Jurkat, Clone E6-1 (cell line): ENCODE data around the gene SOCS4.
"Not testable (repeated sequence)": the region's sequence is repeated elsewhere in the genome, so short reads cannot be mapped to it uniquely, and the experiment has no call there.

Source experiments
- DNase-seq: peaks from one replicate; pipeline ENCODE4 v3.0.0-alpha.2; 2011; ENCODE audit warnings: low read depth, low spot score
- H3K4me3 ChIP-seq: 2 replicates; pipeline ENCODE4 v1.5.1; 2011; ENCODE audit warnings: mild to moderate bottlenecking, low read length, control low read depth, moderate library complexity

The SOCS4 gene

GRCh38 chr14:55051165-55051422 is 24.1 kb downstream of the SOCS4 start:
- DNase-seq = no peak
- H3K4me3 ChIP-seq = peak overlapping the region; percentile 96

DNA sequence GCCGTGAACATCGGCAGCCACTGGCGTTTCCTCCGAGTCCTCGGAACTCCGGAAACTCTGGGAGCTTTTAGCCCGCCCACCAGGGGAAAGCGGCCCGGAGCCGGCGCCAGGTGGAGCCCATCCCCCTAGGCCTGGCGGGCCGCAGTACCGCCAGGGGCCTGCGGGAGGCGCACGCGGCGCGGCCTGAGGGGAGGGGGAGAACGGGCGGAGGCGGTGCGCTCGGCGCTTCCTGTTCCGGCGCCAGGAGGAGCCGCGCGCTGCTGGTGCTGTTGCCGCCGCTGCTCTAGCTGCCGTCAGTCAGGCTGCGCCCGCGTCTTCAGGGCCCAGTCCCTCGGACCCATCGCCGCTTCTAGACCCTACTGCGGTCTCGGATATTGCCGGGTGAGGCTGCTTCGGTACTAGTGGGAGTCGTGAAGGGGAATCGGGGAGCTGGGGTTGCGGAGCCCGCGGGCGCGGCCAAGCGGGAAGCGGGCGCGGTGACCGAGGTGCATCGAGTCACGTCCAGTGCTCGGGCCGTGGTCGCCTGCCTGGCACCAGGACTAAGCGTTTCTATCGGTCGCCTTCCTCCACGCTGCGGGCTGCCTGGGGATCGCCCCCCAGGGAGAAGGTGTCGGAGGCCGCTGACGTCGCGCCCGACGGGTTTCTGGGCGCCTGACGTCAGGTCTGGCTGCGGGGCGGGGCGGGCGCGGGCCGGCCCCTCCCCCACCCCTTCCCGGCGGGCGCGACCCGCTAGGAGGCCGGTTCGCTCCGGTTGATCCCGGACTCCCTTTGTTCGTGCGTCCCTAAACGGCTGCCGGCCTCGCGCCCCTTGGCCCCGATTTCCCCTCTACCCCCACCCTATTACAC is 24.6 kb downstream of the SOCS4 start, which contains the start of gene MAPK1IP1L:
TSS of gene MAPK1IP1L (plus strand) at position 225 of the 846 bp plus-strand sequence. CDS start 10,037 bp downstream, outside the sequence.
- peak; percentile 78 for DNase-seq

DNA sequence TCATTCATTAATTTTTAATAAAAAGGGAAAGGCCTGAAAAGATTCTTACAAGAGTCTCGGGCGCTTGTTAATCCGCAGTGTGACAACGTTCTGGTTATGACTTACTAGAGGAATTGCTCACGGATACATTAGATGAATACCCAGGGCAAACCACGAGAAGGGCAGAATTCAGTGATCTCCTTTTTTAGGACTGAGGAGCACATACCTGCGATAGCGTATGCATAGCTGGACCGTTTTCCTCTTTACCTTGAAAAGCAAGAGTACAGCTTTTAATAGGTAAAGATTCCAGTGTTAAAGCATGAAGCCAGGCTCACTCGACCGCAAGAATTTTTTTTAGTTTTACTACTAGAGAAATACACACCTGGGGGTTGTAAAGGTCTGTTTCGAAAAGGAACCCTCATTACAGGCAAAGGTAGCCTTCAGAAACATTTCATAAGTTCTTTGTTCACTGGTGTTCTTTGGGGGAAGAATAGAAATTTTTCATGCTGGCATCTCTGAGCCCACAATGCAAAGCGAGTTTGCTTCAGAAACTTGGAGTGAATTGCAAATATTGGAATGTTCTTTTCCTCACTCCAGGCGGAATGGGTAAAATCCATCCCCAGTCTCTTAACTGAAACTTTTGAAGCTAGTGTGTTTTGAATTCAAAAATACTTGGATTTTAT is 25.4 kb downstream of the SOCS4 start:
- DNase-seq = no peak
- H3K4me3 ChIP-seq = peak overlapping the region; percentile 96

More for the DNA sequence above, 24.6 kb downstream of the SOCS4 start, which contains the start of gene MAPK1IP1L:
- peak within 1 kb of the TSS; percentile 96 for H3K4me3 ChIP-seq

- DNase-seq = no peak
- H3K4me3 ChIP-seq = peak overlapping the region; percentile 96; the same call in 1 of the 2 replicates
Observed at GRCh38 chr14:55053018-55053417, 26.0 kb downstream of the SOCS4 start.

DNA sequence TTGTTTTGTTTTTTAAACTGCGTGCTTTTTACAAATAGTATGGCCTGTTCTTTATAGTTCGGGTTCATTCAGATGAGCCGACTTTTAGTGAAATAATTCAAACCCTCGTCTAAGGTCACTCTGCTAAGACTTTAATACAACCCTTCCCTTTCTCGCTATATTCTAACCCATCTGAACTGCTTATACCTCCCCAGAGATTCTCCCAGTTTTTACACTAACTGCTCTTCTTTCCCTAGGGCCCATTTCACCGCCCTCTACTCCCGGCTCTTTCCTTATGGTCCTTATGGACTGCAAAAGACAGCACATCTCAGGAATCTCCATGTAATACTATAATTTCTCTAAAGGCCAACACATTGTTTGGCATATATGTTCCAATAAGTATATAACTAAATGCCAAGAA is 26.5 kb downstream of the SOCS4 start:
- H3K4me3 ChIP-seq = no peak overlapping the region
- no peak for DNase-seq

DNA sequence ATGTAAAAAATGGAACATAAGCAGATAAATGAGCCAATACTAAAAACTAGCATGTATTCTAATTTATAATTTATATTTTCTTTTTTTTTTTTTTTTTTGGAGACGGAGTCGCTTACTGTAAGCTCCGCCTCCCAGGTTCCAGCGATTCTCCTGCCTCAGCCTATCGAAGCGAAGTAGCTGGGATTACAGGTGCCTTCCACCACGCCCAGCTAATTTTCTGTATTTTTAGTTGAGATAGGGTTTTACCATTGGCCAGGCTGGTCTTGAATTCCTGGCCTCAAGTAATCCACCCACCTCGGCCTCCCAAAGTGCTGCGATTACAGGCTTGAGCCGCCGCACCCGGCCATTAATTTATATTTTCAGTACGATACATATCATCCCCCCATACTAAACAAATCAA is 27.1 kb downstream of the SOCS4 start:
- DNase-seq = no peak
- H3K4me3 ChIP-seq = no peak overlapping the region

DNA sequence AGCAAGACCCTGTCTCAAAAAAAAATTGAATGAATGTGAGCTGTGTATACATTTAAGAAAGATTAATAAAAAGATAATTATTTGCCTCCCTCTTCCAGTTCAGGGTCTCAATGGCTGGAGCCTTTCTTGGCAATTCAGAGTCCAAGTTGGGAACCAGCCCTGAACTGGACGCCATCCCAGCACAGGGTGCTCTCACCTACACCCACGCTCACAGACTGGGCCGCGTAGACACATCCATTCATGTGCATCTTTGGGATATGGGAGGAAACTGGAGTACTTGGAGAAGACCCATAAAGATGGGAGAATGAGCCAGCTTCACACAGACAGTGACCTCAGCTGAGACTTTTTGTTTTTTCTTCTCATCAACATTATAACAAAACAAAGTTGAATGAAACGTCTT is 30.9 kb downstream of the SOCS4 start:
- H3K4me3 ChIP-seq = no peak overlapping the region
- no peak for DNase-seq

DNA sequence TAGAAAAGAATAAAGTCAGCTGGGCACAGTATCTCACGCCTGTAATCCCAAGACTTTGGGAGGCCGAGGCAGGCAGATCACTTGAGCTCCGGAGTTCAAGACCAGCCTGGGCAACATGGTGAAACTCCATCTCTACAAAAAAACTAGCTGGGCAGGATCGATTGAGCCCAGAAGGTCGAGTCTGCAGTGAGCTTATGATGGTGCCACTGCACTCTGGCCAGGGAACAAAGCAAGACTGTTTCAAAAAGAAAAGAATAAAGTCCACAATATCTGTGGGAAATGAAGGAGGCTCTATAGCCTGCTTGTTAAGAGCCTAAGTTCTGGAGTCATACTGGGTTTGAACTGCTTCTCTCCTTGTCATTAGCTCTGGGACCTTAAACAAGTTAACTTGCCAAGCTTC is 32.3 kb downstream of the SOCS4 start:
- no peak for DNase-seq
- no peak overlapping the region for H3K4me3 ChIP-seq

DNA sequence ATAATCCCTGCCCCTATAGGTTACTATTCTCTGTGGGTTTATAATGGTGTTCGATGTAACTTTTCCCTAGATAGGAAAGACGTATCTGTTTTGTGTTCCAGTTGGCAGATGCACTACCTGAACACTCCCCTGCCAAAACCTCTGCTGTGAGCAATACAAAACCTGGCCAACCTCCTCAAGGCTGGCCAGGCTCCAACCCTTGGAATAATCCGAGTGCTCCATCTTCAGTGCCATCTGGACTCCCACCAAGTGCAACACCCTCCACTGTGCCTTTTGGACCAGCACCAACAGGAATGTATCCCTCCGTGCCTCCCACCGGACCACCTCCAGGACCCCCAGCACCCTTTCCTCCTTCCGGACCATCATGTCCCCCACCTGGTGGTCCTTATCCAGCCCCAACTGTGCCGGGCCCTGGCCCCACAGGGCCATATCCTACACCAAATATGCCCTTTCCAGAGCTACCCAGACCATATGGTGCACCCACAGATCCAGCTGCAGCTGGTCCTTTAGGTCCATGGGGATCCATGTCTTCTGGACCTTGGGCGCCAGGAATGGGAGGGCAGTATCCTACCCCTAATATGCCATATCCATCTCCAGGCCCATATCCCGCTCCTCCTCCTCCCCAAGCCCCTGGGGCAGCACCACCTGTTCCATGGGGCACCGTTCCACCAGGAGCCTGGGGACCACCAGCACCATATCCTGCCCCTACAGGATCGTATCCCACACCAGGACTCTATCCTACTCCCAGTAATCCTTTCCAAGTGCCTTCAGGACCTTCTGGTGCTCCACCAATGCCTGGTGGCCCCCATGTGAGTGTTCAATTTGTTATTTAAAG is 35.7 kb downstream of the SOCS4 start:
- no peak overlapping the region for H3K4me3 ChIP-seq
- no peak for DNase-seq

GRCh38 chr14:55064896-55065295 is 37.9 kb downstream of the SOCS4 start:
- not testable (repeated sequence) for DNase-seq, H3K4me3 ChIP-seq

DNA sequence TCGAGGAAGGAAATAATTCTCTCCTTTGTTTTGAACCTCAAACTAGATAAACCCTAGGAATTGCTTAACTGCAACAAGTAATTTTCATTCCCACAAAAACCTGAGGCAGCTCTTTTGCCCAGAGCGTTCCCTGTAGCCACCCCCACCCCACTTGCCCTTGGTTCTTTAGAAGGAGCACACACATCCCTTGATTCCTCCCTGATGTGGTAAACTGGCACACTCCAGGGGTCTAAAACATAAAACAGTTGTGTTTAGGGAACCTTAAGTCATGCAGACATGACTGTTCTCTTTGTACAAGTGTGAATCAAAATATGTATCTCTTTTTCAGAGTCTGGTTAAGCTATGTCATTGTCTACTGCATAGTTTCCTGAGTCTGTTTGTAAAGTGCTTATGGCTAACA is 38.4 kb downstream of the SOCS4 start:
- no peak for DNase-seq

GRCh38 chr14:55066223-55066622 is 39.2 kb downstream of the SOCS4 start:
- no peak overlapping the region for H3K4me3 ChIP-seq
- DNase-seq = no peak

More for the DNA sequence above, 38.4 kb downstream of the SOCS4 start:
- H3K4me3 ChIP-seq = no peak overlapping the region

GRCh38 chr14:55070981-55071411 is 44.0 kb downstream of the SOCS4 start:
- DNase-seq = no peak
- no peak overlapping the region for H3K4me3 ChIP-seq

DNA sequence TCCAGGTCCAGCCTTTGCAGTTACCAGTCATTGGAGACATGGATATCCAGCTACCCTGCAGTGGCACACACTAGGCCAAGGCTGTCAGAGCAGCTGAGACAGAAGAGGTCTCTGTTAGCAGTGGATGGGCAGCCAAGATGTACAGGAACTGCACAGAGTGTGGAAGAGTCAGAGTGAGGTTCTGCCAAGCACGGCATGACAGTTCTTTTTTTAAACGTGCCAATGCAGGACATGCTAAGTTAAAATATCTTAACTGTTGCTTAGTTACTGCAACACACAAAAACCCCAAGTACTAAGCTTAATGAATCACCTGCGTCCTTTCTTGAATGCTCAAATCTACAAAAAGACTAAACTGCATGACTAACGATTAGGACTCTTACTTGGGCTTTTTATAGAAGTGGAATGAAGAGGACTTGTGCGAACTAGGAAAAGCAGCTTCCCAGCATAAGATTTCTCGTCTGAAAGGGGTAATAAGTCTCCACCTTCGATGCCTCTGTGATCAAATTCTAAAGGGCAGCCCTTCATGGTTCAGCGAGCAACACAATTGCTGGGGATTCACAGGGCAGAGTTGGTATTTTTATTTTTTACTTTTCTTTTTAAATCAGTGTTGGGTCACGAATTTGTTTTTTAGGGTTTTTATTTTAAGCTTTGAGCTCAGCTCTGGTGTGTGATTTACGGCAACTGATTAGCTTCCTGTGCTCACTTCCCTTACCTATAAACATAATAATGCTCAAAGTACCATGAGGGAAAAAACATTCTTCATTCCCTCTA is 45.0 kb downstream of the SOCS4 start:
- no peak overlapping the region for H3K4me3 ChIP-seq

DNA sequence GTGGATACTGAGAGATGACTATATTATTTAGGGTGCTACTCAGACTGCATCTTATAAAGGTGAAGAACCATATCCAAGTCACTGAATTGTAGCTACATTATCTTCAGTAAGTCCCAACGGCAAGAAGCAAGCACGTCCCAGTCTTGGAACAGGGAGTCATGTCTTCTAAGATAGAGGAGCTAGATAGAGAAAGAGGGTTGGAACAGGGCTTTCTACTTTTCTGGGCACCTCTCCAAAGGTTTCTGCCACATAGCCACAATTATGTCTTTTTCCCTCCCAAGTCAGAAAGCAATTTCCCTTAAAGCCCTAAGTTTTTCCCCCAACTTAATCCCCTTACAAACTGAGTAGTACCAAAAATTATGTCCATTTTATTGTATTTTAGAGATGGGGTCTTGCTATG is 46.8 kb downstream of the SOCS4 start:
- H3K4me3 ChIP-seq = no peak overlapping the region
- DNase-seq = no peak

More for the DNA sequence above, 45.0 kb downstream of the SOCS4 start:
- no peak for DNase-seq

DNA sequence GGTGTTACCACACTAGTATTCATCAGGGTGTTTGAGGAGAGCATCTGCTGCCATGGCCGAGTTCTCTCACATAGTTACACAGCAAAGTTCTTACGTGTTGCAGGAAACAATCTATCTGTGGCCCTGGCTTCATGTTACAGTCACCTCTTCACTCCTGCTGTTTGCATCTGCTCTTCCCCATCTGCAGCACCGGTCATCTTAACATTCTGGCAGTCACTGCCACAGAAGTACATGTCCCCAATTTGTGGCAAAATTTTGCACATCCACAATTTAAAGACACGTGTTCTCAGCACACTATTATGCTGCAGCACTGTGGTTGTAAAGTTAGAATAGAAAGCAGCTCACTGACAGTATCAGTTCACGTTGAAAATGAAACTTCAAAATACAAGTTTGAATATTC is 47.6 kb downstream of the SOCS4 start:
- H3K4me3 ChIP-seq = no peak overlapping the region
- DNase-seq = no peak

GRCh38 chr14:55075628-55076175 is 48.7 kb downstream of the SOCS4 start:
- DNase-seq = no peak
- H3K4me3 ChIP-seq = no peak overlapping the region

DNA sequence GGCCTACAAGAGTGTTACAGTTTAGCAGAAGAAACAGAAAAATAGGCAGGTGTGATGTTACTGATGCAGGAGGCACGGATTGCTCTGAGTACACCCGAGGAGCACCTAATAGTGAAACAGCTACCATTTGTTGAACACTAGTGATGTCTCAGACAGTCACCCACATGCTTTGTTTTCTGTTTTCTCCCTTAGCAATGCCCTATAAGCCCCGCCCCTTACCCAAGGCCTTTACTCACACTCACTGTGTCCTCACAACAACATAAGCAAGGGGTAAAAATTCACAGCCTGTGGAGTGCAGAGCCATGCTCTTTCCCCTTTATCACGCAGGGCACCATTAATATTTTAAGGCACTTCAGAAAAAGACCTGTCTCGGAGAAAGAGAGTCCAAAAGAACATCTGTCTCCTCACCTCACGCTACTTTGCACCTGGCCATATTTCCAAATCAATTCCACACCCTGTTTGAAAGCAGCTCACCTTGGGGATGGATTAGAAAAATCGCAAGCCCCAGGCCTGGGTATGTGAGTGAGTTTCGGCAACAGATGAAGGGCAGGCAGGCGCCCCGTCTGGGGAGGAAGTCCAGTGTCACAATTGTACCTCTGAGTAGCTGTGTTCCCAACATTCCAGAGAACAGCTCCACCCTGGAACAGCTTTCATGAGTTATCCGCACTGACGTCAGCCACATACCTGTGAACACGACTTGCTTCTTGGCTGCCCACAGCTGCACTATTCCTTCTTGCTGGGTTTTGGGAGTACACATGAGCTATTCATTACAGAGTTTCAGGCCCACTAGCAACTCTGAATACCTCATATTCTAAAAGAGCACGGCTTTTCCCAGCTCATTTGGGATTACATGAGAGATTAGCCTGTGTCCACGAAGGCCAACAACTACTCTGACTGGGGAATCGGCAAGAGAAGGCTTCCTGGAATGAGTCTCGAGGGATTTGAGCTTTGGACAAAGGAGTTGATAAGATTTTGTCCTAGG is 50.4 kb downstream of the SOCS4 start:
- DNase-seq = no peak
- no peak overlapping the region for H3K4me3 ChIP-seq
